ENCODE data around the gene SRGAP1. TPM values are rescaled to one million over a fixed set of nuclear protein-coding genes. Genes with fewer than 3 reads are reported as not detected.

Gene SRGAP1
- total and polyA plus RNA-seq, 9 of the 15 experiments (the other 6 are each of a cell fraction or from before 2014, with no cell fraction given), result 0.01 to 0.13 (median 0.04) TPM; not detected in 3

- H3K9me3 ChIP-seq (replicated peaks; ENCODE audit: control insufficient read depth, insufficient read depth, low read depth, low read length), result no peaks in the 10 kb centered on the region
- H3K27me3 ChIP-seq (ENCODE audit: control insufficient read depth in 2 of 2, insufficient read depth in 2 of 2, low read length in 2 of 2), result peaks cover 0 to 11% of the 10 kb centered on the region in 2 experiments; a peak in 2 of 5 replicates
- H3K4me2 ChIP-seq (ENCODE audit: insufficient read depth, low read length), result no peak overlapping the region
- no peak overlapping the region for H3K27ac ChIP-seq (ENCODE audit: extremely low read depth, low read depth, low read length)
- TF ChIP-seq, protein P1, sequence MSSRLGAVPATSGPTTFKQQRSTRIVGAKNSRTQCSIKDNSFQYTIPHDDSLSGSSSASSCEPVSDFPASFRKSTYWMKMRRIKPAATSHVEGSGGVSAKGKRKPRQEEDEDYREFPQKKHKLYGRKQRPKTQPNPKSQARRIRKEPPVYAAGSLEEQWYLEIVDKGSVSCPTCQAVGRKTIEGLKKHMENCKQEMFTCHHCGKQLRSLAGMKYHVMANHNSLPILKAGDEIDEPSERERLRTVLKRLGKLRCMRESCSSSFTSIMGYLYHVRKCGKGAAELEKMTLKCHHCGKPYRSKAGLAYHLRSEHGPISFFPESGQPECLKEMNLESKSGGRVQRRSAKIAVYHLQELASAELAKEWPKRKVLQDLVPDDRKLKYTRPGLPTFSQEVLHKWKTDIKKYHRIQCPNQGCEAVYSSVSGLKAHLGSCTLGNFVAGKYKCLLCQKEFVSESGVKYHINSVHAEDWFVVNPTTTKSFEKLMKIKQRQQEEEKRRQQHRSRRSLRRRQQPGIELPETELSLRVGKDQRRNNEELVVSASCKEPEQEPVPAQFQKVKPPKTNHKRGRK (tag; IDR thresholded peaks at IDR 0.05), result 0 out of 2 replicates have a peak, but pooled peaks have one; percentile 32
- TF ChIP-seq ZNF12 (CRISPR knock-in tag; IDR thresholded peaks at IDR 0.05) (no peak), SAP30 (IDR thresholded peaks at IDR 0.05; ENCODE audit: borderline replicate concordance, insufficient read depth, low read depth, low read length, poor library complexity, severe bottlenecking) (no peak), ZNF217 (CRISPR knock-in tag; IDR thresholded peaks at IDR 0.05) (no peak), SMAD4 (CRISPR knock-in tag; conservative IDR thresholded peaks at IDR 0.05) (no peak)
- no peak for ATAC-seq
- no peaks in the 10 kb centered on the region for H3K4me1 ChIP-seq (replicated peaks in 1 of 2; ENCODE audit: control insufficient read depth in 2 of 2, insufficient read depth in 2 of 2, low read length in 2 of 2)
- intact Hi-C loops (cut with micrococcal nuclease) (no loop called here), in situ Hi-C loops (cut with MboI) (loop anchor here (25.0 kb wide), 1 partner anchor 399 kb away; no protein-coding TSS in a partner anchor)
- no peak overlapping the region for H3K4me3 ChIP-seq
- peaks cover 17% of the 10 kb centered on the region; the same call in 2 of the 3 replicates for H3K36me3 ChIP-seq (ENCODE audit: control insufficient read depth, insufficient read depth, low read length)
- POLR2A ChIA-PET, result no interaction called here
- BruUV-seq (replicated peaks), result no TSS peak
- no peaks in the 10 kb centered on the region for H3K79me2 ChIP-seq (ENCODE audit: control insufficient read depth, insufficient read depth, low read length)
- no peak for FAIRE-seq
- H3K9me1 ChIP-seq (ENCODE audit: control insufficient read depth, insufficient read depth, low read length), result no peaks in the 10 kb centered on the region
- CTCF ChIA-PET (ENCODE audit: low intra/inter-chr PET ratio), result no interaction called here
- H4K20me1 ChIP-seq (replicated peaks; ENCODE audit: control insufficient read depth, insufficient read depth, low read length), result no peaks in the 10 kb centered on the region
- H2AFZ ChIP-seq (ENCODE audit: low read depth, low read length), result no peak overlapping the region
- DNase-seq (ENCODE audit: extremely low read depth in 1 of 4, low spot score in 3 of 4), result no peak
- H3K9ac ChIP-seq (ENCODE audit: insufficient read depth in 1 of 2, low read depth in 2 of 2, low read length in 2 of 2), result no peak overlapping the region
- 0% methylated on average over 1 of the region's 2 CpGs for WGBS (ENCODE audit: insufficient coverage, low coverage, missing lambda C conversion rate)
Measured at GRCh38 chr12:63811755-63812154, 32.7 kb upstream of the SRGAP1 start.

Measured in K562 (cell line).